GM08714 (cell line): ENCODE measurements around the gene SASH1.

ENCODE experiments used
- H3K4me3 ChIP-seq: fragments of 200-500 bp; sonication (Bioruptor generic); 2 replicates; pipeline ENCODE4 v1.5.1; 2014; ENCODE audit warnings: mild to moderate bottlenecking, low read length, inconsistent platforms
- ZNF274 ChIP-seq: IDR thresholded peaks from 2 replicates; pipeline ENCODE4 v1.6.1; 2012; ENCODE audit warnings: mild to moderate bottlenecking, low read depth, low read length

Gene SASH1

GRCh38 chr6:148317051-148317450 lies 25.6 kb upstream of the SASH1 start:
- TF ChIP-seq ZNF274, result no peak
- H3K4me3 ChIP-seq, result no peak overlapping the region

- H3K4me3 ChIP-seq, result no peak overlapping the region
- TF ChIP-seq ZNF274, result no peak
Observed at GRCh38 chr6:148317739-148318138, 24.9 kb upstream of the SASH1 start.

- TF ChIP-seq ZNF274, result no peak
Observed at GRCh38 chr6:148322704-148323103, 19.9 kb upstream of the SASH1 start.

GRCh38 chr6:148323344-148323743 lies 19.3 kb upstream of the SASH1 start:
- H3K4me3 ChIP-seq, result no peak overlapping the region
- TF ChIP-seq ZNF274, result no peak

More at GRCh38 chr6:148322704-148323103, 19.9 kb upstream of the SASH1 start:
- H3K4me3 ChIP-seq, result no peak overlapping the region

- no peak overlapping the region for H3K4me3 ChIP-seq
- no peak for TF ChIP-seq ZNF274
Observed at GRCh38 chr6:148324297-148324985, 18.2 kb upstream of the SASH1 start.

- no peak overlapping the region for H3K4me3 ChIP-seq
- TF ChIP-seq ZNF274, result no peak
Observed at GRCh38 chr6:148325316-148326068, 17.1 kb upstream of the SASH1 start.

- TF ChIP-seq ZNF274, result no peak
- H3K4me3 ChIP-seq, result no peak overlapping the region
Observed at GRCh38 chr6:148328876-148329555, 13.6 kb upstream of the SASH1 start.

- no peak overlapping the region for H3K4me3 ChIP-seq
- no peak for TF ChIP-seq ZNF274
Observed at GRCh38 chr6:148329596-148330381, 12.8 kb upstream of the SASH1 start.

GRCh38 chr6:148332088-148332487 lies 10.6 kb upstream of the SASH1 start:
- TF ChIP-seq ZNF274, result no peak
- no peak overlapping the region for H3K4me3 ChIP-seq

- TF ChIP-seq ZNF274, result no peak
- H3K4me3 ChIP-seq, result no peak overlapping the region
Observed at GRCh38 chr6:148336901-148337300, 5.7 kb upstream of the SASH1 start.

GRCh38 chr6:148339766-148340165 lies 2.9 kb upstream of the SASH1 start:
- TF ChIP-seq ZNF274, result no peak
- no peak overlapping the region for H3K4me3 ChIP-seq

- no peak for TF ChIP-seq ZNF274
- H3K4me3 ChIP-seq, result no peak overlapping the region
Observed at GRCh38 chr6:148340586-148341297, 1.9 kb upstream of the SASH1 start.

GRCh38 chr6:148342100-148342349 lies 613 bp upstream of the SASH1 start:
- no peak for TF ChIP-seq ZNF274
- peak overlapping the region; percentile 69; the same call in 1 of the 2 replicates for H3K4me3 ChIP-seq

- H3K4me3 ChIP-seq, result peak overlapping the region; percentile 69
- TF ChIP-seq ZNF274, result no peak
Observed at GRCh38 chr6:148343047-148343782, 577 bp downstream of the SASH1 start.
